PFSK-1 (cell line): ENCODE measurements around the gene GRK3.

Source experiments
- FOXP2 ChIP-seq: optimal IDR thresholded peaks from 2 replicates; pipeline ENCODE3; 2011; ENCODE audit warnings: borderline replicate concordance, control low read depth, inconsistent platforms; ENCODE audit not compliant: insufficient read depth; ENCODE audit errors: extremely low read length, extremely low read depth
- POLR2AphosphoS5 ChIP-seq: IDR thresholded peaks from 2 replicates; pipeline ENCODE4 v1.6.1; 2012; ENCODE audit warnings: low read depth, mild to moderate bottlenecking, control low read depth, low read length, moderate library complexity
- REST ChIP-seq, 2 experiments: IDR thresholded peaks; 2 replicates each; pipeline versions ENCODE4 v1.6.1 to v1.8.0; 2011 to 2012; ENCODE audit warnings: low read depth in 2 of 2, low read length in 2 of 2, control low read depth in 1 of 2, inconsistent platforms in 1 of 2, mild to moderate bottlenecking in 1 of 2, moderate library complexity in 1 of 2; ENCODE audit not compliant: insufficient read depth in 1 of 2
- SIN3A ChIP-seq: IDR thresholded peaks from 2 replicates; pipeline ENCODE4 v1.6.1; 2012; ENCODE audit warnings: mild to moderate bottlenecking, low read length, moderate library complexity, borderline replicate concordance; ENCODE audit not compliant: insufficient read depth
- TAF1 ChIP-seq: IDR thresholded peaks from 2 replicates; pipeline ENCODE4 v1.6.1; 2012; ENCODE audit warnings: low read length, control low read depth, borderline replicate concordance; ENCODE audit not compliant: insufficient read depth

GRCh38 chr22:25623851-25624250, 59.4 kb downstream of the GRK3 start:
- TF ChIP-seq POLR2AphosphoS5 (no peak), REST (IDR thresholded peaks at IDR 0.05; ENCODE audit: insufficient read depth in 1 of 2, low read depth in 2 of 2, low read length in 2 of 2) (no peak), SIN3A (no peak), TAF1 (no peak), FOXP2 (no peak)
